GM19324 (cell line): Measurements from ENCODE around the gene GPR135.

ENCODE experiments used
- ATAC-seq: cut with Tn5 transposase; IDR thresholded peaks from one replicate; pipeline ENCODE4 v1.9.1; 2021; ENCODE audit warnings: mild to moderate bottlenecking, moderate library complexity; ENCODE audit not compliant: unreplicated experiment, low FRiP score

The GPR135 gene

DNA sequence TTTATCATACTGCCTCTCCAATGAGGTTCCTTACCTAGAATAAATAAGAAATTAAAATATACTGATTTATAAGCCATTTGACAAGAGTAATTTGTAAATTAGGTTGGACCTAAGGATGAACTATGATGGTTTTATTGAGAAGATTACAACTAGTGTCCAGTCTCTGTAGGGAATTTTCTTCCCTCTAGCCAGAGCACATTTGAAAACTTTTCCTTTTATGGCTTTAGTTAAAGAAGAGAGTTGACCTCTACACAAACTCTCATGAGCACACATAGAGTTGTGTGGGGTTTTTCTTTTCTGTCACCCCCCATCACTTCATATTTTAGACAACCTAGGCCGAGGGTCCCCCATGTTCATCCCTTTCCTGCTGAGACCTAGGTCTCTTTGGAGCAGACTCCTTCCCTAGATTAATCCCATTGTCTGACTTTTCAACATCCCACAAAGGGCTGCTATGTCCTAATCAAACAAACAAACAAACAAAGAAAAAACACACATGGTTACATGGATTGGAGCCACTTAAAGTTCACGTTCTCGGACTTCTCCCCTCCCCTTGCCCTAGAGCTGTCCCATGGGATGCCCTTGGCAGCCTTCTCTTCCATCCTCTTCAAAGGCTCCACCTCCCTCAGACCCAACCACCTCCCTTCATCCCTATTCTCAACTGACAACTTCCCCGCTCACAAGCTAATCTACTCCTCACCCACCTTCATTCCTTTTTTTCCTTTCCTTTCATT is 40.7 kb downstream of the GPR135 start:
- no peak for ATAC-seq

DNA sequence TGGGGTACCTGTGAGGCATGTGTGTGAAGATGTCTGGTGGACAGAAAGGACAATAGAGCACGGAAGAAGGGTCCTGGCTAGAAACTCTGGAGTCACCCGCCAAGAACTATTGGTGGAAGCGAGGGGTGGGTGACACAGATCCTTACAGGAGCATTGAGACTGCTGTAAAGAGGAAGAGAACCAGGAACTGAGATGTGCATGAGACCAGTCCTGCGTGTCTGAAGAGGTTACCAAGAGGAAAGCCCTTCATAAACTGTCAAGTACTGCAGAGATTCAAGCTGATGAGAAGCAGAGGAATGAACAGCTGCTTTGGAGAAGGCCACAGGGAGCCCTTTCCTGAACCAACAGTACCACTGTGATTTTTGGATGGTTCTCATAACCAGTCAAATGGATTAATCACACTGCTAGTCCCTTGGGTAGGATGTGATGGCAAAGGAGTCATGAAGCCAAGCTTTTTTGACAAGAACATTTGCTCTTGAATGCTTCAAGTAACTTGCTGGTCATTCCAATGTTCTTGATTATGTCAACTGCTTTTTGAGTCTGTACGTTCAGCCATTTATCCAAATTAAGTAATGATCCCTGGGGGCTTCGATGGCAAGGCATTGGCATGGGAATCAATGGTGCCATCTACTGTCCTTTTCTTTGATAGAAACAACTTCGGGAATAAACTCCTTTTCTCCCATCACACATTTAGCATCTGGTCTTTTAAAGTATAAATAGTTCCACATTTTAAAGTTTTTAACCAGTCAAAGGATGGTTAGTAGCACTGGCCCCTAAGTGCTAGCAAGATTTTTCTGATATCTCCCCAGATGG is 42.9 kb downstream of the GPR135 start:
- ATAC-seq = no peak

DNA sequence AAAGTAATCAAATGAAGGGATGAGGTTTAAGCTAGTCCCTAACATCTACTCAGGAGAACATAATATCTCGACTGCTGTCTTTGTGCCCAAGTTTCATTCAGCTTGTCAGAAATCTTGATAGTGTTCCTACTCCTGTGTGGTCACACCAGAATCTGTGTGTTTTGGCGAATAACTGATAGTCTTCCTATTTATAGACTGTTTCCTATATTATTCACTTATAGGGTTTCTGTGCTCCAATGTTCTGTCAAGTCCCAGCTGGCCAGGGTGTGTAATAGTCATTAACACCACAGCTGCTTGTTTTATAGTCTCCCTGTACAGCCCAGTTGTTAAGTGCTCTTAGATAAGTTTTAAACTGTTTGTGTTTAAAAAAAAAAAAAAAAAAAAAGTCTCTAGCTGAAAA is 45.9 kb downstream of the GPR135 start:
- no peak for ATAC-seq

DNA sequence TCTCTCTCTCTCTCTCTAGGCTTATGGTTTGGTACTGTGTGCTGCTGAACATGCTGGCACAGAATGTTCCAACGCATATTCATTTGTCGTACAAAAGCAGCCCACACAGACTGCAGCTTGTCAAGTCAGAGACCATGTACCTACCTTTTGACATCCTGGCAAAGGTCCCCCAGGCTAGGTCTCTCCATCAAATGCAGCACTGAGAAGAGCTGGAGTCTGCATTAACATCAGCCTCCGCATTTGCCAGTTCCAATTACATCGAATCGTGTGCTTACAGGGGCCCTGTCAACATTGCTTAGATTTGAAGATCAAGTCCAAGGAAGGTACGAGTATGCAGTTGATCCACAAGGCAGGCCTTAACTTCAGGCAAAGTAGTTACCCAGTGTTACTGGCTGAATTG is 47.9 kb downstream of the GPR135 start:
- ATAC-seq = no peak

DNA sequence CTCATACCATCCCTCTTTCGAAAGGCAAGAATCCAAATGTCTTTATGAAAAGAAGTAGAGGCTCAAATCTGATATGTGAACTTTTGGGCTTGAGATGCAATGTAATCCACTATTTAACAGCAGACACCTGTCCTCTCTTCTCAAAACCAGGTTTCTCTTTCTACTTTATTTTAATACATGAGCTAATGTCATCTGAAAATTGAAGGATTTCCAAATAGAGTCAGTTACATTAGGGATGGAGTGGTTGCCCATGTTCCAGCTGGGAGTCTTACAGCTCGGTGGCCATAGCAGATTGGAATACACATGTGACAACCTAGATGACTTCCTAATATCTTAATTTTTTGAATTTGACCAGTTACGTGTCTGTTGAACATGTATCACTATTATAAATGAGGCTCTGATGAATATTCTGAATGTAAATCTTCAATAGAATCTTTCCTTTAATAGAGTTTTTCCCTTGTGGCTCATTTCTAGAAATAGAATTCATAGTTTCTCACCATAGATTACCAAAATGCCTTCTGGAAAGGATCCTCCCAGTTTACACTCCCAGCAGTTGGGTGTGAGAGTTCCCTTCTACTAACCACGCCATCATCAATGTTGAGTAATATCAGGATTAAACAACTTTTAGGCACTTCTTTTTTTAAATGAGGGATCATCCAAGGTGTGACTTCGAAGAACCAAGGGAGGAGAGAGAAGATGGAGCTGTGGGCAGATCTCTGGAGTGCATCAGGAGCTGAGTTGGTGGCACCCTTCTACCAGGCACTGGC is 49.2 kb downstream of the GPR135 start:
- ATAC-seq = no peak
